HEK293 (cell line): ENCODE results near the gene NEDD1.

Experiments
- CTCF ChIP-seq: fragments of 450-650 bp; formaldehyde crosslinking; IDR thresholded peaks from 2 replicates; pipeline ENCODE4 v1.5.1; 2016; ENCODE audit warnings: missing biosample characterization, missing genetic modification characterization
- SETDB1 ChIP-seq: IDR thresholded peaks from one replicate; pipeline ENCODE4 v1.6.1; 2017; ENCODE audit warnings: mild to moderate bottlenecking, low read length, moderate library complexity, mixed read lengths; ENCODE audit not compliant: insufficient read length
- ZNF138 ChIP-seq: fragments of 450-650 bp; formaldehyde crosslinking; IDR thresholded peaks from 2 replicates; pipeline ENCODE4 v1.5.1; 2016; ENCODE audit warnings: missing biosample characterization, missing genetic modification characterization, borderline replicate concordance
- ZNF16 ChIP-seq: fragments of 450-650 bp; formaldehyde crosslinking; IDR thresholded peaks from 2 replicates; pipeline ENCODE4 v1.5.1; 2016; ENCODE audit warnings: low read depth, missing biosample characterization, missing genetic modification characterization
- ZNF274 ChIP-seq, 2 experiments: fragments of 200-500 bp in 1 of 2; fragments of 450-650 bp in 1 of 2; sonication (Bioruptor generic) in 1 of 2; formaldehyde crosslinking in 1 of 2; IDR thresholded peaks; 2 replicates each; pipeline versions ENCODE4 v1.5.1 to v1.6.1; 2014 to 2016; ENCODE audit warnings: borderline replicate concordance in 1 of 2, inconsistent platforms in 1 of 2, low read length in 1 of 2, missing biosample characterization in 1 of 2, missing genetic modification characterization in 1 of 2
- ZNF280C ChIP-seq: fragments of 450-650 bp; formaldehyde crosslinking; IDR thresholded peaks from 2 replicates; pipeline ENCODE4 v1.5.1; 2016; ENCODE audit warnings: missing biosample characterization, missing genetic modification characterization
- ZNF404 ChIP-seq: fragments of 450-650 bp; formaldehyde crosslinking; IDR thresholded peaks from 2 replicates; pipeline ENCODE4 v1.5.1; 2017; ENCODE audit warnings: missing biosample characterization, missing genetic modification characterization
- ZNF548 ChIP-seq: fragments of 450-650 bp; formaldehyde crosslinking; IDR thresholded peaks from 2 replicates; pipeline ENCODE4 v1.5.1; 2016; ENCODE audit warnings: missing biosample characterization, missing genetic modification characterization
- ZNF645 ChIP-seq: fragments of 450-650 bp; formaldehyde crosslinking; IDR thresholded peaks from 2 replicates; pipeline ENCODE4; 2016; ENCODE audit warnings: missing biosample characterization, missing genetic modification characterization
- ZSCAN30 ChIP-seq: fragments of 450-650 bp; IDR thresholded peaks from 2 replicates; pipeline ENCODE4 v1.5.1; 2018; ENCODE audit warnings: missing biosample characterization, mild to moderate bottlenecking, missing genetic modification characterization, moderate library complexity

- TF ChIP-seq ZNF280C (tag by site-specific recombination) = no peak
- TF ChIP-seq CTCF (tag by site-specific recombination) = no peak
- TF ChIP-seq ZNF548 (tag by site-specific recombination) = no peak
- no peak for TF ChIP-seq ZNF16
- TF ChIP-seq SETDB1 = no peak
- no peak for TF ChIP-seq ZSCAN30 (tag by site-specific recombination)
- no peak for TF ChIP-seq ZNF138 (tag by site-specific recombination)
- no peak for TF ChIP-seq ZNF274 (IDR thresholded peaks at IDR 0.05; ENCODE audit: low read length)
- TF ChIP-seq ZNF274 (tag by site-specific recombination; IDR thresholded peaks at IDR 0.05; ENCODE audit: borderline replicate concordance) = no peak
- TF ChIP-seq ZNF645 (tag by site-specific recombination) = no peak
- TF ChIP-seq ZNF404 (tag by site-specific recombination) = no peak
These were observed 30.1 kb upstream of the NEDD1 start for GRCh38 chr12:96876966-96877365.
